ENCODE results near the gene GAREM1.

DNA sequence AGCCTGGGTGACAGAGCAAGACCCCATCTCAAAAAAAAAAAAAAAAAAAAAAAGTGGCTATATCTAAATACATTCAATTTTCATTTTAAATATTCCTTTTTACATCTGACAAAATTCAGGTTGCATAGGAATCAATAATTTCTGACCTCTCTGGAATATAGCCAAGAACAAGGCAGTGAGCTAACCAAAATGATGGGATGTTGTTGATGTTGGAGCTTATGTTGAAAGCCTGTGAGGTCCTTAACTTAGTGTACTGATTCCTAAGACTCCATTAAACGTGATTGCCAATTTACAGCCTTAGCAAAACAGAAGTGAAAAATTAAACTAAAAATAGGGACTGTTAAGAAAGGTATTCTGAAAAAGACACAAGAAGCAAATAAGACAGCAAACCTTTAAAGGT, 171.2 kb downstream of the GAREM1 start:
- TF ChIP-seq POLR2A (IDR thresholded peaks at IDR 0.05; ENCODE audit: extremely low read depth, insufficient read length): no peak
- TF ChIP-seq, protein P1, sequence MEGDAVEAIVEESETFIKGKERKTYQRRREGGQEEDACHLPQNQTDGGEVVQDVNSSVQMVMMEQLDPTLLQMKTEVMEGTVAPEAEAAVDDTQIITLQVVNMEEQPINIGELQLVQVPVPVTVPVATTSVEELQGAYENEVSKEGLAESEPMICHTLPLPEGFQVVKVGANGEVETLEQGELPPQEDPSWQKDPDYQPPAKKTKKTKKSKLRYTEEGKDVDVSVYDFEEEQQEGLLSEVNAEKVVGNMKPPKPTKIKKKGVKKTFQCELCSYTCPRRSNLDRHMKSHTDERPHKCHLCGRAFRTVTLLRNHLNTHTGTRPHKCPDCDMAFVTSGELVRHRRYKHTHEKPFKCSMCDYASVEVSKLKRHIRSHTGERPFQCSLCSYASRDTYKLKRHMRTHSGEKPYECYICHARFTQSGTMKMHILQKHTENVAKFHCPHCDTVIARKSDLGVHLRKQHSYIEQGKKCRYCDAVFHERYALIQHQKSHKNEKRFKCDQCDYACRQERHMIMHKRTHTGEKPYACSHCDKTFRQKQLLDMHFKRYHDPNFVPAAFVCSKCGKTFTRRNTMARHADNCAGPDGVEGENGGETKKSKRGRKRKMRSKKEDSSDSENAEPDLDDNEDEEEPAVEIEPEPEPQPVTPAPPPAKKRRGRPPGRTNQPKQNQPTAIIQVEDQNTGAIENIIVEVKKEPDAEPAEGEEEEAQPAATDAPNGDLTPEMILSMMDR (IDR thresholded peaks at IDR 0.05; ENCODE audit: low read depth, low read length): no peak

Measured in NB4 (cell line).